Measurements from ENCODE around the gene NUP54. TPM values are rescaled to one million over a fixed set of nuclear protein-coding genes. Genes with fewer than 3 reads are reported as not detected.

The NUP54 gene
- total RNA-seq, 1 donor from 2014 or later: 64.5 TPM

DNA sequence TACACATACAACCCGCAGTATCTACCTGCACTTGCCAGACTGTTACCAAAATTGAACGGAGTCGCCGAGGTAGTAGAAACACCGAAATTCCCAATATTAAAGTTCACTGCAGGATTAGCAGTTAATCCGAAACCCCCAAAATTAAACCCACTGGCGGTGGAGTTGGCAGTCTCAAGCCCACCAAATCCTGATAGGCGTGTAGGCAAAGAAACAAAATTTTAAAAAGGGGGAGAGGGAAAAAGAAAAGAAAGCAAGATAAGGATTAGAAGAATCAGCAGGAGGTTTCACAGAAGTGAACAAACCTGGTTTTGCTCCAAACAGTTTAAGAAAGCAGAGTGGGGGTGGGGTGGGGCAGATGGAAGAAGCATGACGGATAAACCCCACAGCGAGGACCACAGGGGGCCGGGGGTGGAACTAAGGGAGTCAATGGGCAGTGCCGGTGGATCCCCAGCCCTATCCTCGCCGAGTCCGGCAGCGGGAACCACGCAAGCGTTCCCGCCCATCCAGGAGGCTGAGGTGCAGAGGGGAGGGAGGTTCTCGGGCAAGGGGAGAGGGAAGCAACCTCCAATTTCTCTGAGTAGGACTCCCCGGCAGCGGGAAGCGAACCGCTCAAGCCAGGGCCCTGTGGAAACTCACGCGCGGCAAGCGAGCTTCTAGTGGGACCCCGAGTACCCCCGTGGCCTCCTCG lies 599 bp downstream of the NUP54 start:
- TF ChIP-seq, protein P1, sequence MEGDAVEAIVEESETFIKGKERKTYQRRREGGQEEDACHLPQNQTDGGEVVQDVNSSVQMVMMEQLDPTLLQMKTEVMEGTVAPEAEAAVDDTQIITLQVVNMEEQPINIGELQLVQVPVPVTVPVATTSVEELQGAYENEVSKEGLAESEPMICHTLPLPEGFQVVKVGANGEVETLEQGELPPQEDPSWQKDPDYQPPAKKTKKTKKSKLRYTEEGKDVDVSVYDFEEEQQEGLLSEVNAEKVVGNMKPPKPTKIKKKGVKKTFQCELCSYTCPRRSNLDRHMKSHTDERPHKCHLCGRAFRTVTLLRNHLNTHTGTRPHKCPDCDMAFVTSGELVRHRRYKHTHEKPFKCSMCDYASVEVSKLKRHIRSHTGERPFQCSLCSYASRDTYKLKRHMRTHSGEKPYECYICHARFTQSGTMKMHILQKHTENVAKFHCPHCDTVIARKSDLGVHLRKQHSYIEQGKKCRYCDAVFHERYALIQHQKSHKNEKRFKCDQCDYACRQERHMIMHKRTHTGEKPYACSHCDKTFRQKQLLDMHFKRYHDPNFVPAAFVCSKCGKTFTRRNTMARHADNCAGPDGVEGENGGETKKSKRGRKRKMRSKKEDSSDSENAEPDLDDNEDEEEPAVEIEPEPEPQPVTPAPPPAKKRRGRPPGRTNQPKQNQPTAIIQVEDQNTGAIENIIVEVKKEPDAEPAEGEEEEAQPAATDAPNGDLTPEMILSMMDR (IDR thresholded peaks at IDR 0.05; ENCODE audit: unreplicated experiment): no peak
- Mint-ChIP-seq H3K27ac (peak overlapping the region; percentile 90), H3K4me3 (peak overlapping the region; percentile 86), H3K27me3 (ENCODE audit: low read depth) (no peaks in the 10 kb centered on the region), H3K36me3 (peaks cover 7% of the 10 kb centered on the region), H3K4me1 (peaks cover 28% of the 10 kb centered on the region), H3K9me3 (no peaks in the 10 kb centered on the region)
- peak; percentile 23 to 66 for DNase-seq (ENCODE audit: low spot score in 2 of 2, unreplicated experiment in 2 of 2)

DNA sequence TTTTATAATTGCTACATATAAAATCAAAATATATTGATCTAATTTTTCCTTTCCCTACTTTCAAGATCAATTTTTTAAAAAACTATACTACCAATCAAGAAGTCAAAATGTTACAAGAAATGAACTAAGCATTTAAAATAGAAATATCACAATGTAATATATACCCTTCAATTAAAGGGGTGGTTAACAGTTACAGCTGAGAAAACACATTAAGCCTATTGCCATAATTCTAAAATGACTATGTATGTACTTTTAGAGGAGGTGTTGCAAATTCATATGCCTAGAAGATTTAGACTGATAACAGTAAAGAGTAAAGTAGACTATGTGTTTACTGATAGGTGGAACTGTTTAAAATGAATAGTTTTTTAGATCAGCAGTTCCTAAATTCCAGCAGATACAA lies 3.7 kb downstream of the NUP54 start:
- H3K4me1 Mint-ChIP-seq: peaks cover 25% of the 10 kb centered on the region
- no peaks in the 10 kb centered on the region for H3K9me3 Mint-ChIP-seq
- H3K4me3 Mint-ChIP-seq: no peak overlapping the region
- TF ChIP-seq, protein P1 (IDR thresholded peaks at IDR 0.05; ENCODE audit: unreplicated experiment): no peak
- H3K27ac Mint-ChIP-seq: no peak overlapping the region
- H3K36me3 Mint-ChIP-seq: peaks cover 24% of the 10 kb centered on the region
- no peaks in the 10 kb centered on the region for H3K27me3 Mint-ChIP-seq (ENCODE audit: low read depth)
- DNase-seq (ENCODE audit: low spot score in 2 of 2, unreplicated experiment in 2 of 2): no peak

DNA sequence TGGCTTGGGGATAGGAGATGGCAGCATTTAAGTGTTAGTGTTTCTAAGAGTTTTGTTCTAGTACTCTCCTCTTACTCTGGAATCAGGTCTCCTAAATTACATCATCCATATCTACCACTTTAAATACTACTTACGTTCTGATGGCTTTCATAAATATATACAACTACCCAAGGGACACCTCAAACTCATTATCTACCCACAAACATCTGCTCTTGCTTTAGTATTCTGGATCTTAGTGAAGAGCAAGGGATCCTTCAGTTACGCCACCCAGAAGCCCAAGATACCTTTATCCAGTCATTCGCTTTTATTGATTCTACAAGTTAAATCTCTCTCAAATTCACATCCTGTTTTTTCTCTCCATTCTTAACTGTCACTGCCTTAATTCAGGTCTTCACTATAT lies 7.0 kb downstream of the NUP54 start:
- Mint-ChIP-seq H3K4me3 (no peak overlapping the region), H3K9me3 (no peaks in the 10 kb centered on the region), H3K4me1 (peaks cover 6% of the 10 kb centered on the region), H3K27ac (no peak overlapping the region), H3K27me3 (ENCODE audit: low read depth) (no peaks in the 10 kb centered on the region), H3K36me3 (peaks cover 37% of the 10 kb centered on the region)
- no peak for DNase-seq (ENCODE audit: low spot score in 2 of 2, unreplicated experiment in 2 of 2)
- TF ChIP-seq, protein P1 (IDR thresholded peaks at IDR 0.05; ENCODE audit: unreplicated experiment): no peak

DNA sequence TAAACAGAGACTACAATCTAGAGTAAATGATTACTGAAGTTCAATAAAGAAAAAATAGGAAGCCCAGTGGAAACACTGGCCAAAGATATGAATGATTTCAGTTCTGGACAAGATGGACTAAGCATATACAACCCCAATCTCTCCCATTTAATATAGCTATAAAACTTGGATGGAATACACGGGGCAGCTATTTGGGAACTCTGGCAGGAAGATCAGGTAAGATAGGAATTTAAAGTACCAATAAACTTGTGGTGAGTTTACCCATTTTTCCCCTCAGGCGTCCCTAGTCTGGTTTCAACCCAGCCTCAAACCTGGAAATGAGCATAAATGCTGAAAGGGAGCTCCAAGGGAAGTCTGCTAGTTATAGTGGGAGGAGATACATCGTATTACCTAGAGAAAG lies 20.4 kb downstream of the NUP54 start:
- Mint-ChIP-seq H3K27ac (no peak overlapping the region), H3K36me3 (peaks cover 46% of the 10 kb centered on the region), H3K27me3 (ENCODE audit: low read depth) (no peaks in the 10 kb centered on the region), H3K9me3 (peaks cover 14% of the 10 kb centered on the region), H3K4me1 (peaks cover 8% of the 10 kb centered on the region), H3K4me3 (no peak overlapping the region)
- TF ChIP-seq, protein P1 (IDR thresholded peaks at IDR 0.05; ENCODE audit: unreplicated experiment): no peak
- no peak for DNase-seq (ENCODE audit: low spot score in 2 of 2, unreplicated experiment in 2 of 2)

DNA sequence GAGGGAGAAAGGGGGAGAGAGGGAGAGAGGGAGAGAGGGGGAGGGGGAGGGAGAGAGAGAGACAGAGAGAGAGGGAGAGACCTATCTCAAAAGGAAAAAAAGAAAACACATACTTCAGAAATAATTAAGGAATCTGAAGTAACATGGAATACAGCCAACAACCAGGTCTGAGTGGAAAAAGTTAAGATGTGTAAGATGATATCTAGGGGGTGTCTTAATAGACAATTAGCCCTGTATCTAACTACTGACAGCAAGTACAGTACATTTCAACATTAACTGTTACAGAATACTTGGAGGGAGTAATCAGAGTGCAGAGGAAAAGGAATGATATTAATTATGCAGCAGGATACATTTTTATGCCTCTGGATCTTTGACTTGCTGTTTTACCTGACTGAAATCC lies 22.4 kb downstream of the NUP54 start:
- Mint-ChIP-seq H3K27me3 (ENCODE audit: low read depth) (no peaks in the 10 kb centered on the region), H3K9me3 (peaks cover 21% of the 10 kb centered on the region), H3K36me3 (peaks cover 58% of the 10 kb centered on the region), H3K4me1 (peaks cover 8% of the 10 kb centered on the region), H3K27ac (no peak overlapping the region), H3K4me3 (no peak overlapping the region)
- TF ChIP-seq, protein P1 (IDR thresholded peaks at IDR 0.05; ENCODE audit: unreplicated experiment): no peak
- DNase-seq (ENCODE audit: low spot score in 2 of 2, unreplicated experiment in 2 of 2): no peak
